ENCODE measurements around the gene BCLAF3. TPM values are rescaled to one million over a fixed set of nuclear protein-coding genes. Genes with fewer than 3 reads are reported as not detected.

BCLAF3 gene
- total and polyA plus RNA-seq, 4 donors, result 0.76 to 3.2 (median 1.4) TPM

GRCh38 chrX:19964017-19964710 lies 26.7 kb downstream of the BCLAF3 start:
- TF ChIP-seq YY1 (IDR thresholded peaks at IDR 0.05) (no peak), EGR1 (IDR thresholded peaks at IDR 0.05; ENCODE audit: low read depth in 2 of 2) (no peak), JUND (IDR thresholded peaks at IDR 0.05) (no peak), FOXA1 (IDR thresholded peaks at IDR 0.05) (no peak), ZBTB33 (IDR thresholded peaks at IDR 0.05) (no peak), RAD21 (IDR thresholded peaks at IDR 0.05) (no peak), NR2F2 (IDR thresholded peaks at IDR 0.05) (no peak), FOXA2 (IDR thresholded peaks at IDR 0.05) (no peak), SP1 (IDR thresholded peaks at IDR 0.05) (no peak), RXRA (IDR thresholded peaks at IDR 0.05) (no peak), HNF4A (conservative IDR thresholded peaks at IDR 0.05) (no peak), CTCF (IDR thresholded peaks at IDR 0.05; ENCODE audit: low read depth, low read length, missing input control) (no peak), REST (IDR thresholded peaks at IDR 0.05) (no peak), HNF4G (IDR thresholded peaks at IDR 0.05) (no peak)
- TF ChIP-seq, protein P1, sequence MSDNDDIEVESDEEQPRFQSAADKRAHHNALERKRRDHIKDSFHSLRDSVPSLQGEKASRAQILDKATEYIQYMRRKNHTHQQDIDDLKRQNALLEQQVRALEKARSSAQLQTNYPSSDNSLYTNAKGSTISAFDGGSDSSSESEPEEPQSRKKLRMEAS (IDR thresholded peaks at IDR 0.05), result no peak
- H3K9me3 ChIP-seq (ENCODE audit: control insufficient read depth in 4 of 4, low read length in 3 of 4), result no peaks in the 10 kb centered on the region
- no peak overlapping the region for H3K27ac ChIP-seq (ENCODE audit: low read depth in 1 of 2, low read length in 2 of 2)
- no peaks in the 10 kb centered on the region for H3K4me1 ChIP-seq (ENCODE audit: control insufficient read depth in 4 of 4, insufficient read depth in 4 of 4, low read length in 3 of 4)
- H3K4me3 ChIP-seq (ENCODE audit: low read depth in 1 of 3, low read length in 3 of 3), result no peak overlapping the region
- WGBS, result 94% methylated on average over 9 of the region's 9 CpGs
- no peak overlapping the region for H3K9ac ChIP-seq (ENCODE audit: low read depth in 1 of 2, low read length in 2 of 2)
- H3K36me3 ChIP-seq (ENCODE audit: control insufficient read depth in 4 of 4, insufficient read depth in 3 of 4, low read depth in 1 of 4, low read length in 3 of 4), result peaks cover 0 to 9% (median under 1%) of the 10 kb centered on the region in 4 donors
- no peaks in the 10 kb centered on the region for H3K27me3 ChIP-seq (ENCODE audit: control insufficient read depth in 4 of 4, insufficient read depth in 4 of 4, low read length in 3 of 4)
- no peak for DNase-seq (ENCODE audit: low spot score)

GRCh38 chrX:19960913-19961312 lies 29.9 kb downstream of the BCLAF3 start:
- Histone ChIP-seq H3K36me3 (ENCODE audit: control insufficient read depth in 4 of 4, insufficient read depth in 3 of 4, low read depth in 1 of 4, low read length in 3 of 4) (peaks cover 0 to 6% (median under 1%) of the 10 kb centered on the region in 4 donors), H3K4me1 (ENCODE audit: control insufficient read depth in 4 of 4, insufficient read depth in 4 of 4, low read length in 3 of 4) (no peaks in the 10 kb centered on the region), H3K9ac (ENCODE audit: low read depth in 1 of 2, low read length in 2 of 2) (no peak overlapping the region), H3K27me3 (ENCODE audit: control insufficient read depth in 4 of 4, insufficient read depth in 4 of 4, low read length in 3 of 4) (no peaks in the 10 kb centered on the region), H3K9me3 (ENCODE audit: control insufficient read depth in 4 of 4, low read length in 3 of 4) (no peaks in the 10 kb centered on the region), H3K4me3 (ENCODE audit: low read depth in 1 of 3, low read length in 3 of 3) (no peak overlapping the region), H3K27ac (ENCODE audit: low read depth in 1 of 2, low read length in 2 of 2) (no peak overlapping the region)
- WGBS, result 100% methylated on average over 1 of the region's 1 CpG
- no peak for TF ChIP-seq REST (IDR thresholded peaks at IDR 0.05)
- TF ChIP-seq RXRA (IDR thresholded peaks at IDR 0.05), result no peak
- no peak for DNase-seq (ENCODE audit: low spot score)

Data from liver (tissue), 9 donors.